Transverse colon (tissue), 4 donors: ENCODE measurements around the gene MOGAT3. TPM values are rescaled to one million over a fixed set of nuclear protein-coding genes. Genes with fewer than 3 reads are reported as not detected.

Source experiments
- DNase-seq: peaks from one replicate; pipeline ENCODE4 v3.0.0-alpha.2; 2019
- H3K27ac ChIP-seq, 4 donors: fragments of 200-600 bp; sonication (generic); 2 replicates each; pipeline ENCODE4 v1.5.1; 2016 to 2018; ENCODE audit warnings: inconsistent platforms in 4 of 4
- H3K27me3 ChIP-seq: fragments of 200-600 bp; sonication (generic); 2 replicates; pipeline ENCODE4 v1.5.1; 2017; ENCODE audit warnings: inconsistent platforms
- H3K36me3 ChIP-seq, 4 donors: fragments of 200-600 bp; sonication (generic); 2 replicates each; pipeline ENCODE4 v1.5.1; 2017 to 2019; ENCODE audit warnings: inconsistent platforms in 4 of 4
- H3K4me1 ChIP-seq, 4 donors: fragments of 200-600 bp; sonication (generic); 2 replicates each; pipeline ENCODE4 v1.5.1; 2017 to 2020; ENCODE audit warnings: inconsistent platforms in 4 of 4
- H3K4me3 ChIP-seq, 4 donors: fragments of 200-600 bp; sonication (generic); 1 replicate in 1 of 4; 2 replicates in 3 of 4; pipeline versions ENCODE4 v1.5.1 to v1.6.1; 2017 to 2019; ENCODE audit warnings: inconsistent platforms in 4 of 4
- H3K9me3 ChIP-seq, 2 donors: fragments of 200-600 bp; sonication (generic); 2 replicates each; pipeline ENCODE4 v1.5.1; 2017 to 2019; ENCODE audit warnings: inconsistent platforms in 2 of 2
- EP300 ChIP-seq: sonication (generic); formaldehyde crosslinking; IDR thresholded peaks from one replicate; pipeline ENCODE4 v1.6.1; 2017; ENCODE audit warnings: antibody characterized with exemption, low read depth
- POLR2A ChIP-seq: fragments of 450-650 bp; IDR thresholded peaks from one replicate; pipeline ENCODE4 v1.6.1; 2016; ENCODE audit warnings: antibody characterized with exemption, mild to moderate bottlenecking, moderate library complexity
- POLR2AphosphoS5 ChIP-seq, 3 donors: sonication (generic); formaldehyde crosslinking; IDR thresholded peaks; one replicate each; pipeline ENCODE4 v1.6.1; 2016; ENCODE audit warnings: antibody characterized with exemption in 3 of 3
- WGBS, 2 donors: methylation state at CpG; one replicate each; pipeline ENCODE4 v1.1.5; 2018; ENCODE audit warnings: low coverage in 1 of 2; 5-methylcytosine and 5-hydroxymethylcytosine counted together
- in situ Hi-C, 4 donors: fragments of 200-750 bp; cut with MboI; loops; one replicate each; pipeline versions ENCODE4 v1.15.0 to v1.15.1; 2017; ENCODE audit warnings: low sequenced_read_pairs in 3 of 4, low pct_ligation_motif_present in 1 of 4, low pct_unique_long_range_greater_than_20kb in 1 of 4
- intact Hi-C: fragments of 100-400 bp; cut with DNase I; formaldehyde crosslinking; loops from one replicate; pipeline ENCODE4 v1.15.1; 2023; ENCODE audit warnings: low total_unique reads
- total RNA-seq, 4 donors: library from RNA; depleted of rRNA; stranded (reverse); fragments of >200 nt; gene quantifications; one replicate each; pipeline ENCODE4 v1.1.0, GENCODE V29; 2016
- TF ChIP-seq, protein P1 (sequence below), 5 experiments: fragments of 200-600 bp in 3 of 5; fragments of 450-650 bp in 2 of 5; sonication (generic) in 3 of 5; IDR thresholded peaks; 1 replicate in 2 of 5; 2 replicates in 3 of 5; pipeline ENCODE4 v1.5.1; 2016 to 2017; ENCODE audit warnings: antibody characterized with exemption in 5 of 5, inconsistent platforms in 3 of 5, mild to moderate bottlenecking in 2 of 5, moderate library complexity in 1 of 5

The MOGAT3 gene
- total RNA-seq, 4 donors from 2014 or later = 31.7 to 56.9 (median 44.3) TPM

DNA sequence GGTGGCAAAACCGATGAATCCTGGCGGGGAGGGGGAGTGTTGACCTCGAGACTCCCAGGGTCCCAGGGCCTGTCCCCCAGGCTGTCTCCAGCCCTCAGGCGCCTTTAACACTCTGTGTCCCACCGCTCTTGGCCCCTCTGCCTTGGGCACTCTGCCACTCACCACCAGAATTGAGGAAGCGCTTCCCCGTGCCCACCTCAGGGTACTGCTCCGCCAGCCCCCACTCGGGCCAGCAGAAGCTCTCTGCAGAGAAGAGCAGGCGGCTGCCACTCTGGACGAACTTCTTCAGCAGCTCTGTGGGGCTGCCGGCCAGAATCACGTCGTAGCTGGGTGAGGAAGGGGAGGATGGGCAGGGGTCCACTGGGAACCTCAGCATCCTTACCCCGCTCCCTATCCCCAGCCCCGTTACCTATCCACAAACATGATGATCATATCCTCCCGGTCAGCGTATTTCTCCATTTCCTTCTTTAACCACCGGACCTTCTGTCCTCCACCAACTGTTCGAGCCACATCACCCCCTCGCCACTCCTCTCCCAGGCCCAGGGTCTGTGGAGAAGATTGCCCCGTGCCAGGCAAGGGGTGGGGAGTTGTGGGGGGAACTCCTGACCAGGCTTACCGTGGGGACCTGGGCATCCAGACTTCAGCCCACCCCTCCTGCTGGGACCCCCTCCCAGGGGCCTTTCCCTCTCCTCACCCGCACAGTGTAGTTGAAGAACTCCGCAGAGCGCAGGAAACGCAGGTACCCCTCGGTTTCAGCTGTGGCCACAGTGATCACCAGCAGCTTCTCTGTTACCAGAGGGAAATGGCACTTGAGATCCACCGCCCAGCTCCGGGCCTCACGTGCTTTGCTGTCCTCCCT lies 15.4 kb upstream of the MOGAT3 start:
- in situ Hi-C loops = no loop called here
- TF ChIP-seq EP300 (no peak), POLR2A (no peak), POLR2AphosphoS5 (IDR thresholded peaks at IDR 0.05) (no peak)
- TF ChIP-seq, protein P1, sequence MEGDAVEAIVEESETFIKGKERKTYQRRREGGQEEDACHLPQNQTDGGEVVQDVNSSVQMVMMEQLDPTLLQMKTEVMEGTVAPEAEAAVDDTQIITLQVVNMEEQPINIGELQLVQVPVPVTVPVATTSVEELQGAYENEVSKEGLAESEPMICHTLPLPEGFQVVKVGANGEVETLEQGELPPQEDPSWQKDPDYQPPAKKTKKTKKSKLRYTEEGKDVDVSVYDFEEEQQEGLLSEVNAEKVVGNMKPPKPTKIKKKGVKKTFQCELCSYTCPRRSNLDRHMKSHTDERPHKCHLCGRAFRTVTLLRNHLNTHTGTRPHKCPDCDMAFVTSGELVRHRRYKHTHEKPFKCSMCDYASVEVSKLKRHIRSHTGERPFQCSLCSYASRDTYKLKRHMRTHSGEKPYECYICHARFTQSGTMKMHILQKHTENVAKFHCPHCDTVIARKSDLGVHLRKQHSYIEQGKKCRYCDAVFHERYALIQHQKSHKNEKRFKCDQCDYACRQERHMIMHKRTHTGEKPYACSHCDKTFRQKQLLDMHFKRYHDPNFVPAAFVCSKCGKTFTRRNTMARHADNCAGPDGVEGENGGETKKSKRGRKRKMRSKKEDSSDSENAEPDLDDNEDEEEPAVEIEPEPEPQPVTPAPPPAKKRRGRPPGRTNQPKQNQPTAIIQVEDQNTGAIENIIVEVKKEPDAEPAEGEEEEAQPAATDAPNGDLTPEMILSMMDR (IDR thresholded peaks at IDR 0.05) = no peak
- H3K36me3 ChIP-seq = peaks cover 0 to 14% (median 4%) of the 10 kb centered on the region in 4 donors

DNA sequence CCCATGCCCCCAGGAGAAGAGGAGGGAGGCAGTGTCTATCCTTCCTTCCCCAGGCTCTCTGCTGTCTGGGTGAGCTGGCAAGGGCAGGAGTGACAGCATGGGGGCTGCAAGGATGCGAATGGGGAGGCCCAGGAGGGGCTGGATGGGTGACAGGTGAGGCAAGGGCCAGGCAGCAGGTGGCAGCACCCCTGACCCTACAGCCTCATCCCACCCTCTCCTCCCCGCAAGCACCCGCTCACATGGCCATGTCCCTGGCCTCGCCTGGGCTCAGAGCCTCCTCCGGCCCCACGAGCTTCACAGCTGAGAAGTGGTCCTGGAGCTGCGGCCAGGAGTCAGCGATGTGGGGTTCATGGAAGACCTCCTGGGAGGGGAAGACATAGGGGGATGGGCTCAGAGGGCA lies 11.2 kb upstream of the MOGAT3 start:
- Histone ChIP-seq H3K4me3 (no peak overlapping the region), H3K27ac (no peak overlapping the region), H3K27me3 (no peaks in the 10 kb centered on the region), H3K9me3 (no peaks in the 10 kb centered on the region), H3K36me3 (peaks cover 0 to 33% (median 11%) of the 10 kb centered on the region in 4 donors), H3K4me1 (peaks cover 8 to 18% (median 13%) of the 10 kb centered on the region in 4 donors)
- intact Hi-C loops = no loop called here
- no peak for DNase-seq
- WGBS, 2 donors = 95% methylated on average over 8 of the region's 8 CpGs; no CpG with 5 or more reads in 1 of the 2 donors
- in situ Hi-C loops = no loop called here
- TF ChIP-seq POLR2AphosphoS5 (IDR thresholded peaks at IDR 0.05) = no peak

More for the DNA sequence above, 15.4 kb upstream of the MOGAT3 start:
- peak overlapping the region; percentile 73 to 96 (median 78) for H3K4me3 ChIP-seq
- no peaks in the 10 kb centered on the region for H3K27me3 ChIP-seq
- H3K9me3 ChIP-seq = no peaks in the 10 kb centered on the region
- peaks cover 16 to 36% (median 27%) of the 10 kb centered on the region in 4 donors for H3K4me1 ChIP-seq
- intact Hi-C loops = no loop called here
- WGBS, 2 donors = 70 to 72% methylated on average over 6 to 31 of the region's 31 CpGs
- H3K27ac ChIP-seq = peak overlapping the region; percentile 90 to 97 (median 96)
- no peak for DNase-seq

DNA sequence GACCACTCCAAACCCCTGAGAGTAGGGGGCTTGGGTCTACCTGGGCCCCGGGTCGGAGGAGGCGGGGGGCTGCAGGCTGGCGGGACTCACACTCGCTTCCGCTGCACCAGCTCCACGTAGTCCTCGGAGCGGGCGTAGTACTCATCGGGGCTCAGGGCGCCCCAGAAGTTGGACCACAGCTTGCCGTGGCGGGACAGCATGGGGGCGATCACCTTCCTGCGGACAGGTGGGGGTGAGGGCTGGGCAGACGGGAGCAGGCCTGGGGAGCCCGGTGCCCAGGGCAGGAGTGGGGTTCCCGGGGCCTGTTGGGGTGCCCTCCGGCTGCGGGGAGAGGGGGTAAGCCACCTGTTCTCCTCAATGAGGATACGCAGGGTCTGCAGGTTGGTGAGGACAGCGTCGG lies 10.7 kb upstream of the MOGAT3 start:
- H3K9me3 ChIP-seq = no peaks in the 10 kb centered on the region
- 97 to 100% methylated on average over 5 to 21 of the region's 24 CpGs for WGBS, 2 donors
- H3K27ac ChIP-seq = no peak overlapping the region
- intact Hi-C loops (no loop called here), in situ Hi-C loops (no loop called here)
- H3K36me3 ChIP-seq = peaks cover 0 to 33% (median 11%) of the 10 kb centered on the region in 4 donors
- DNase-seq = no peak
- no peaks in the 10 kb centered on the region for H3K27me3 ChIP-seq
- no peak overlapping the region for H3K4me3 ChIP-seq
- TF ChIP-seq POLR2AphosphoS5 (IDR thresholded peaks at IDR 0.05) (no peak), EP300 (no peak), POLR2A (no peak)
- TF ChIP-seq, protein P1 (IDR thresholded peaks at IDR 0.05) = no peak
- peaks cover 7 to 13% (median 9%) of the 10 kb centered on the region in 4 donors for H3K4me1 ChIP-seq

DNA sequence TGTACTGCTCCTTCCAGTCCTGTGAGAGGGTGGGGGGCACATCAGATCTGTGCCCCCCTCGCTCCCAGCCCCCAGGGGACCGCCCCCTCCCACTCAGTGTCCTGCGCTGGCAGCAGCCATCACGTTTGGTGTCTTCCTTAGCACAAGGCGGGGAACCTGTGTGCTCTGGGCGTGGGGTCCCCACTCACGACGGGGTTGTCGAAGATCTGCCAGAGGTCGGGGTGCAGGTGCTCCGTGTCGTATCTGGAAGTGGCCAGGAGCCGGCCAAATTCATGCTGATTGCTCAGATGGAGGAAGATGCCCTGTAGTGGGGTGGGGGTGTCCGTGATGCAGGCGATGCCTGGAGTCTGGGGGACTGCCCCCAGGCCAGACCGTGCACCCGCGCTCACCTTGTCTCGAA lies 9.3 kb upstream of the MOGAT3 start:
- in situ Hi-C loops (no loop called here), intact Hi-C loops (no loop called here)
- Histone ChIP-seq H3K36me3 (peaks cover 0 to 33% (median 11%) of the 10 kb centered on the region in 4 donors), H3K4me1 (peaks cover 0 to 5% (median 0%) of the 10 kb centered on the region in 4 donors), H3K27ac (no peak overlapping the region), H3K27me3 (no peaks in the 10 kb centered on the region), H3K9me3 (no peaks in the 10 kb centered on the region), H3K4me3 (no peak overlapping the region)
- TF ChIP-seq, protein P1 (IDR thresholded peaks at IDR 0.05) = no peak
- TF ChIP-seq EP300 (no peak), POLR2AphosphoS5 (IDR thresholded peaks at IDR 0.05) (no peak), POLR2A (no peak)
- 95% methylated on average over 17 of the region's 19 CpGs; no CpG with 5 or more reads in 1 of the 2 donors for WGBS, 2 donors
- DNase-seq = no peak
